Astrocyte of the spinal cord (primary cell): ENCODE measurements around the gene XRCC1.

Source experiments
- DNase-seq: peaks from one replicate; pipeline ENCODE4 v3.0.0; 2011; ENCODE audit warnings: low read depth, low spot score
- H3K4me3 ChIP-seq: 2 replicates; pipeline ENCODE4 v1.5.1; 2011; ENCODE audit warnings: low read depth, mild to moderate bottlenecking, low read length, moderate library complexity
- in situ Hi-C: cut with HindIII; loops from 2 replicates; pipeline ENCODE4 v1.10.0; 2017; ENCODE audit warnings: low sequenced_read_pairs
- TF ChIP-seq, protein P1 (sequence below): IDR thresholded peaks from 2 replicates; pipeline ENCODE4 v1.5.1; 2012; ENCODE audit warnings: low read depth, mild to moderate bottlenecking, low read length, inconsistent platforms

The XRCC1 gene

DNA sequence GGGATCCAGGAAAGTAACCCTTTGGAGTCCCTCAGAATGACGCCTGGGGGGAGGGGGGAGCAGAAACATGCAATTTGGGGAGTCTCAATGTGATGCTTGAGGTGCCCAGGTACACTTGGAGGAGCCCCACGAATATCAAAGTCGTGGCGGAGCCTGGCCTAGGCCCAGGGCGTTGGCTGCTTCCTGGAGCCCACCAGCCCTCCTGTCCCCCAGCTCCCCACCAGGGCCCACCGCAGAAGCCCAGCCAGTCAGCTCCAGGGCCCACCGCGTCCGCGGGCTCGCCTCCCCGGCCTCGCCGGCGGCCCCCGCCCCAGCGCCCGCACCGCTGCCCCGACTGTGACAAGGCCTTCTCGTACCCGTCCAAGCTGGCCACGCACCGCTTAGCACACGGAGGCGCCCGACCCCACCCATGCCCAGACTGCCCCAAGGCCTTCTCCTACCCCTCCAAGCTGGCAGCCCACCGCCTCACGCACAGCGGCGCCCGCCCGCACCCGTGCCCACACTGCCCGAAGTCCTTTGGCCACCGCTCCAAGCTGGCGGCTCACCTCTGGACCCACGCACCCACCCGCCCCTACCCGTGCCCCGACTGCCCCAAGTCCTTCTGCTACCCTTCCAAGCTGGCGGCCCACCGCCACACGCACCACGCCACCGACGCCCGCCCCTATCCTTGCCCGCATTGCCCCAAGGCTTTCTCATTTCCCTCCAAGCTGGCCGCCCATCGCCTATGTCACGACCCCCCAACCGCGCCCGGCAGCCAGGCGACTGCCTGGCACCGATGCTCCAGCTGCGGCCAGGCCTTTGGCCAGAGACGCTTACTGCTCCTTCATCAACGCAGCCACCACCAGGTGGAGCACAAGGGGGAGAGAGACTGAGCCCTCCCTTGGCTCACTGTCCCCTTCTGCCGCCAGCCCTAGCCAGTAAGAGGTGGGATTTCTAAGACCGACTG lies 40.2 kb downstream of the XRCC1 start:
- DNase-seq, result peak; percentile 56
- in situ Hi-C loops, result no loop called here
- H3K4me3 ChIP-seq, result no peak overlapping the region
- TF ChIP-seq, protein P1, sequence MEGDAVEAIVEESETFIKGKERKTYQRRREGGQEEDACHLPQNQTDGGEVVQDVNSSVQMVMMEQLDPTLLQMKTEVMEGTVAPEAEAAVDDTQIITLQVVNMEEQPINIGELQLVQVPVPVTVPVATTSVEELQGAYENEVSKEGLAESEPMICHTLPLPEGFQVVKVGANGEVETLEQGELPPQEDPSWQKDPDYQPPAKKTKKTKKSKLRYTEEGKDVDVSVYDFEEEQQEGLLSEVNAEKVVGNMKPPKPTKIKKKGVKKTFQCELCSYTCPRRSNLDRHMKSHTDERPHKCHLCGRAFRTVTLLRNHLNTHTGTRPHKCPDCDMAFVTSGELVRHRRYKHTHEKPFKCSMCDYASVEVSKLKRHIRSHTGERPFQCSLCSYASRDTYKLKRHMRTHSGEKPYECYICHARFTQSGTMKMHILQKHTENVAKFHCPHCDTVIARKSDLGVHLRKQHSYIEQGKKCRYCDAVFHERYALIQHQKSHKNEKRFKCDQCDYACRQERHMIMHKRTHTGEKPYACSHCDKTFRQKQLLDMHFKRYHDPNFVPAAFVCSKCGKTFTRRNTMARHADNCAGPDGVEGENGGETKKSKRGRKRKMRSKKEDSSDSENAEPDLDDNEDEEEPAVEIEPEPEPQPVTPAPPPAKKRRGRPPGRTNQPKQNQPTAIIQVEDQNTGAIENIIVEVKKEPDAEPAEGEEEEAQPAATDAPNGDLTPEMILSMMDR, result peak; percentile 83

DNA sequence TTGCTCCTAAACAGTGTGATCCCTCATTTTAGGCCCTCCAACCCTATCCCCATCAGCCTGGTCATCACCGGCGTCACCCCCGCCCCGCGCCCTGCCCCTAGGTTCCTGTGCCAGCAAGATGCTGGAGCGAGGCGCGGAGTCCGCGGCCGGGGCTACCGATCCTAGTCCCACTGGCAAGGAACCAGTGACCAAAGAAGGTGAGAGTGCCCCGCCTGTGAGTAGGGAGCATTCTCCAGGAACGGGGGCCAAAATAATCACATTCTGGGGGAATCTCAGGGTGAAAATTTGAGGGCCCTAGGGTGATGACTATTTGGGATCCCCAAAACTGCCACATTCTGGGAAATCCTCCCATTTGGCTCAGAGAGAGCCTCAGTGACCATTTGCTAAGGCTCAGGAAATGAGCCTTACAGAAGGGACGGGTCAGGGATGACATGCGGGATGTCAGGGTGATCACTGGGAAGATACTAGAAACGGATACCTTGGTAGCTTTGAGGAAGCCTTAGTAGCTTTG lies 41.0 kb downstream of the XRCC1 start:
- in situ Hi-C loops, result no loop called here
- H3K4me3 ChIP-seq, result peak overlapping the region; percentile 56
- TF ChIP-seq, protein P1, result no peak
- no peak for DNase-seq

DNA sequence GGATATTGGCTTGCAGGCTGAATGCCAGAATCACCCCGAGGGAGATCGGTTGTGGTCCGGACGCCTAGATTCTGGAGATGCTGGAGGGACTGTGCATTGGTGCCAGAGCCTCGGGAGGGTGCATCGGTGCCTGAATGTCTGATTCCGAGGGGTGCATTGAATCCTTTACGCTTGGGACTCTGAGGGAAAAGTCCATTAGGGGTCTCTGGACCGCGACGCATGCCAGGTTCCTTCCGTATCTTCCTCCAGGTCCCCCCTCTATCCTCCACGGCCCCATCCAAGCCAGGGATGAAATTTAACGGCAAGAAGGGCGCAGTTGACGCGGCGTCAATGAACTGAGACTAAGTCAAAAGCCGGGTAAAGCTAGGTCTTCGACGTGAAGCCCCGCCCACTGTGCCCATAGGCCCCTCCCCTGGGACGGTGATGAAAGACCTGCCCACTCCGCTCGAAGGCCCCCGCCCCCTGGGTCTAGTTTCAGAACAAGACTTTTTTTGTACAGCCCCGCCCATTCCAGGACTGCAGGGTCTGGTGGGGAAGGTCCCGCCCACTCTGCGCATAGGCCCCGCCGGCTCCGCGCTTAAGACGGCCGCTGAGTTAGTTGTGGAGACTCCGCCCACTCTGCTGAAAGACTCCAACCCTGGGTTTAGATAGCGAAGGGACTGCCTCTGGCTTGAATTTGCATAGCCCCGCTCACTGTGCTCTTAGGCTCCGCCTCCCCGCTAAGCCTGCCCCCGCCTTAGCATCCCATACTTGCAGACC lies 41.6 kb downstream of the XRCC1 start:
- in situ Hi-C loops, result no loop called here
- TF ChIP-seq, protein P1, result no peak
- peak overlapping the region; percentile 56 for H3K4me3 ChIP-seq
- DNase-seq, result peak; percentile 100

DNA sequence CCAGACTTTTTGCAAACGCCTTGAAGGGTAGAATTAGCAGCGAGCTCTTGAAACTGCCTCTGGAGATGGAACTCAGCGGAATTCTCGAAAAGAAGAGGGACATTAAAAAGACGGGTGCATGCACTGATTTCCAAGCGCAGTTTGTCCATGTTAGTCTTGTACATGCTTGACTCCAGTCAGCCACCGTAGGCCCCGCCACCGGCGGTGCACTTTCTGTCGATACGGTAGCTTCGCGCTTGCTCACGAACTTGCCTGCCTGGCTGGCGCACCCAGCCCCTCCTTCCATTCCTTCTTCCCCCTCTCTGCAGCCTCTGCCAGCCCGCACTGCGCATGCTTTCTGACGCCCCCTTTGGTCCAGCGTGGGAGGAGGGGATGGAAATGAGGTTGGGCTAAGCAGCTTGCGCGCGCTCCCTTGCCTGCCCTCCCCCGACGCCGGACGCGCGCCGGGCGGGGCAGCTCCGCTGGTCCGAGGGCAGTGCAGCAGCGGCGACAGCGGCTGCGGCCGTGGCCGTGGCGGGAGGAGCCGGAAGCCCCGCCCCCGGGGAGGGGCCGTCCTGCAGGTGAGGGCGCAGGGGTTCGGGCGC lies 42.3 kb downstream of the XRCC1 start, which contains the start of gene ZNF575:
Gene ZNF575, plus strand, starts transcription at position 227 of the 584 bp plus-strand sequence. CDS start 1,235 bp downstream, outside the sequence.
- TF ChIP-seq, protein P1, result no peak
- H3K4me3 ChIP-seq, result peak within 1 kb of the TSS; percentile 56
- in situ Hi-C loops, result no loop called here
- DNase-seq, result peak; percentile 96

DNA sequence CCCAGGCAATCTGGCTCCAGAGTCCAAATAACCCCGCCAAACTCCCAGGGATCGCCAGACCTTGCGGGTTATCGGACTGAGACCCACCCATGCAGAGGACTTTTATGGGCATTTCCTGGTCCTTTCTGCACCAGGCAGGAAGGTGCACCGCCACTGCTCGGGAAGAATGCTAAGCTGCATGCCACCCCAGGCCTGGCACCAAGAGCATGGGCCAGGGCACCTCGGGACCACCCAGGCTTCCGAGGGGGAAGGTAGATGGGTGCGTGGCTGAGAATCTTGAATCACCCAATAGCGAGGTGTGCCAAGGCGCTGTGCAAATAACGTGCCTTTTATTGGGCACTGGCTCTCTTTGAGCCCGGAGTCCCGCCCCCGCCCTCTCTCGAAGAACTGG lies 42.8 kb downstream of the XRCC1 start:
- TF ChIP-seq, protein P1, result no peak
- H3K4me3 ChIP-seq, result peak overlapping the region; percentile 56
- in situ Hi-C loops, result no loop called here
- no peak for DNase-seq
